ENCODE measurements around the gene TMBIM6. TPM values are rescaled to one million over a fixed set of nuclear protein-coding genes. Genes with fewer than 3 reads are reported as not detected.
"Not testable (repeated sequence)": the region's sequence is repeated elsewhere in the genome, so short reads cannot be mapped to it uniquely, and the experiment has no call there.

The TMBIM6 gene
- 970 and 993 TPM in 2 replicates for total RNA-seq (2014; rRNA removed; shearing (Covaris generic))
- polyA plus RNA-seq (2015; cell fraction: cytosol; rRNA removed), result 1,025 and 1,064 TPM in 2 replicates
- 287 and 309 TPM in 2 replicates for polyA plus RNA-seq (2015; cell fraction: nucleus; rRNA removed)

- in situ Hi-C loops (cut with HindIII; ENCODE audit: low pct_unique_long_range_greater_than_20kb, low sequenced_read_pairs), result no loop called here
- peak; percentile 100 for DNase-seq (ENCODE audit: low read depth, low spot score)
Measured at GRCh38 chr12:49740930-49741881, at the start of gene TMBIM6. Gene TMBIM6 (plus strand): TSS chr12:49741557. CDS start chr12:49752494, 10,937 bp downstream.

- DNase-seq (ENCODE audit: low read depth, low spot score), result no peak
- in situ Hi-C loops (cut with HindIII; ENCODE audit: low pct_unique_long_range_greater_than_20kb, low sequenced_read_pairs), result no loop called here
Measured at GRCh38 chr12:49692851-49693250, 48.5 kb upstream of the TMBIM6 start.

- in situ Hi-C loops (cut with HindIII; ENCODE audit: low pct_unique_long_range_greater_than_20kb, low sequenced_read_pairs), result no loop called here
Measured at GRCh38 chr12:49693931-49694444, 47.4 kb upstream of the TMBIM6 start.

GRCh38 chr12:49696723-49697122, 44.6 kb upstream of the TMBIM6 start:
- in situ Hi-C loops (cut with HindIII; ENCODE audit: low pct_unique_long_range_greater_than_20kb, low sequenced_read_pairs), result no loop called here
- DNase-seq (ENCODE audit: low read depth, low spot score), result no peak

More at GRCh38 chr12:49693931-49694444, 47.4 kb upstream of the TMBIM6 start:
- no peak for DNase-seq (ENCODE audit: low read depth, low spot score)

GRCh38 chr12:49697808-49698207, 43.5 kb upstream of the TMBIM6 start:
- in situ Hi-C loops (cut with HindIII; ENCODE audit: low pct_unique_long_range_greater_than_20kb, low sequenced_read_pairs), result no loop called here
- DNase-seq (ENCODE audit: low read depth, low spot score), result no peak

- no peak for DNase-seq (ENCODE audit: low read depth, low spot score)
- in situ Hi-C loops (cut with HindIII; ENCODE audit: low pct_unique_long_range_greater_than_20kb, low sequenced_read_pairs), result no loop called here
Measured at GRCh38 chr12:49698619-49699545, 42.5 kb upstream of the TMBIM6 start.

GRCh38 chr12:49702009-49702408, 39.3 kb upstream of the TMBIM6 start:
- in situ Hi-C loops (cut with HindIII; ENCODE audit: low pct_unique_long_range_greater_than_20kb, low sequenced_read_pairs), result no loop called here
- no peak for DNase-seq (ENCODE audit: low read depth, low spot score)

- DNase-seq (ENCODE audit: low read depth, low spot score), result no peak
- in situ Hi-C loops (cut with HindIII; ENCODE audit: low pct_unique_long_range_greater_than_20kb, low sequenced_read_pairs), result no loop called here
Measured at GRCh38 chr12:49702676-49703215, 38.6 kb upstream of the TMBIM6 start.

- in situ Hi-C loops (cut with HindIII; ENCODE audit: low pct_unique_long_range_greater_than_20kb, low sequenced_read_pairs), result no loop called here
- DNase-seq (ENCODE audit: low read depth, low spot score), result no peak
Measured at GRCh38 chr12:49703647-49704137, 37.7 kb upstream of the TMBIM6 start.

- in situ Hi-C loops (cut with HindIII; ENCODE audit: low pct_unique_long_range_greater_than_20kb, low sequenced_read_pairs), result no loop called here
- peak; percentile 58 for DNase-seq (ENCODE audit: low read depth, low spot score)
Measured at GRCh38 chr12:49705479-49706134, 35.8 kb upstream of the TMBIM6 start.

GRCh38 chr12:49706351-49707127, 34.8 kb upstream of the TMBIM6 start:
- in situ Hi-C loops (cut with HindIII; ENCODE audit: low pct_unique_long_range_greater_than_20kb, low sequenced_read_pairs), result no loop called here
- peak; percentile 36 for DNase-seq (ENCODE audit: low read depth, low spot score)

GRCh38 chr12:49707128-49707811, 34.1 kb upstream of the TMBIM6 start, which contains the start of gene FMNL3:
Gene FMNL3 (minus strand): TSS chr12:49707405. CDS start chr12:49707180, 225 bp downstream.
- in situ Hi-C loops (cut with HindIII; ENCODE audit: low pct_unique_long_range_greater_than_20kb, low sequenced_read_pairs), result no loop called here
- peak; percentile 93 for DNase-seq (ENCODE audit: low read depth, low spot score)

- DNase-seq (ENCODE audit: low read depth, low spot score), result no peak
- in situ Hi-C loops (cut with HindIII; ENCODE audit: low pct_unique_long_range_greater_than_20kb, low sequenced_read_pairs), result no loop called here
Measured at GRCh38 chr12:49707812-49708147, 33.6 kb upstream of the TMBIM6 start.

GRCh38 chr12:49708851-49709250, 32.5 kb upstream of the TMBIM6 start:
- DNase-seq (ENCODE audit: low read depth, low spot score), result no peak
- in situ Hi-C loops (cut with HindIII; ENCODE audit: low pct_unique_long_range_greater_than_20kb, low sequenced_read_pairs), result no loop called here

GRCh38 chr12:49713952-49714351, 27.4 kb upstream of the TMBIM6 start:
- in situ Hi-C loops (cut with HindIII; ENCODE audit: low pct_unique_long_range_greater_than_20kb, low sequenced_read_pairs), result not testable (repeated sequence)

GRCh38 chr12:49716553-49716952, 24.8 kb upstream of the TMBIM6 start:
- in situ Hi-C loops (cut with HindIII; ENCODE audit: low pct_unique_long_range_greater_than_20kb, low sequenced_read_pairs), result no loop called here
- DNase-seq (ENCODE audit: low read depth, low spot score), result no peak

More at GRCh38 chr12:49713952-49714351, 27.4 kb upstream of the TMBIM6 start:
- DNase-seq (ENCODE audit: low read depth, low spot score), result not testable (repeated sequence)
